IPS-11a (cell line): Measurements from ENCODE around the gene KCNK4.

Experiments used
- H3K4me3 ChIP-seq: one replicate; pipeline ENCODE4 v1.5.1; 2013; ENCODE audit warnings: low read depth, low read length, control low read depth

KCNK4 gene

GRCh38 chr11:64291262-64291751 lies at the start of gene KCNK4:
TSS of gene KCNK4 (plus strand) at chr11:64291302. CDS start at chr11:64293019, 1,717 bp downstream.
- H3K4me3 ChIP-seq, result peak within 1 kb of the TSS; percentile 39

- peak overlapping the region; percentile 82 for H3K4me3 ChIP-seq
These were observed 49.4 kb upstream of the KCNK4 start for GRCh38 chr11:64241491-64242374.

- H3K4me3 ChIP-seq, result no peak overlapping the region
These were observed 47.8 kb upstream of the KCNK4 start for GRCh38 chr11:64243236-64243854.

- no peak overlapping the region for H3K4me3 ChIP-seq
These were observed 47.0 kb upstream of the KCNK4 start for GRCh38 chr11:64244107-64244506.

GRCh38 chr11:64244966-64245365 lies 46.1 kb upstream of the KCNK4 start:
- no peak overlapping the region for H3K4me3 ChIP-seq

- H3K4me3 ChIP-seq, result peak overlapping the region; percentile 97
These were observed 45.7 kb upstream of the KCNK4 start for GRCh38 chr11:64245401-64245796.

GRCh38 chr11:64245797-64246620 lies 45.1 kb upstream of the KCNK4 start:
- peak overlapping the region; percentile 97 for H3K4me3 ChIP-seq

GRCh38 chr11:64246621-64246870 lies 44.6 kb upstream of the KCNK4 start:
- peak overlapping the region; percentile 97 for H3K4me3 ChIP-seq

GRCh38 chr11:64246871-64247728 lies 44.0 kb upstream of the KCNK4 start, which contains the start of gene PPP1R14B:
TSS of gene PPP1R14B (minus strand) at chr11:64246943. CDS start at chr11:64246673, 270 bp downstream.
- H3K4me3 ChIP-seq, result peak within 1 kb of the TSS; percentile 97

- H3K4me3 ChIP-seq, result peak overlapping the region; percentile 53
These were observed 43.2 kb upstream of the KCNK4 start for GRCh38 chr11:64247729-64248531.

GRCh38 chr11:64248578-64248977 lies 42.5 kb upstream of the KCNK4 start:
- H3K4me3 ChIP-seq, result no peak overlapping the region

GRCh38 chr11:64249038-64249437 lies 42.1 kb upstream of the KCNK4 start:
- no peak overlapping the region for H3K4me3 ChIP-seq

- H3K4me3 ChIP-seq, result no peak overlapping the region
These were observed 41.3 kb upstream of the KCNK4 start for GRCh38 chr11:64249563-64250414.

GRCh38 chr11:64250415-64251015 lies 40.6 kb upstream of the KCNK4 start:
- peak overlapping the region; percentile 46 for H3K4me3 ChIP-seq

- peak within 1 kb of the TSS; percentile 85 for H3K4me3 ChIP-seq
These were observed 39.9 kb upstream of the KCNK4 start, which contains the start of gene PLCB3 for GRCh38 chr11:64251016-64251752. TSS of gene PLCB3 (plus strand) at chr11:64251530. CDS start at chr11:64251650, 120 bp downstream.

- peak overlapping the region; percentile 85 for H3K4me3 ChIP-seq
These were observed 39.4 kb upstream of the KCNK4 start for GRCh38 chr11:64251753-64252002.

- peak overlapping the region; percentile 85 for H3K4me3 ChIP-seq
These were observed 38.9 kb upstream of the KCNK4 start for GRCh38 chr11:64252003-64252872.
